ENCODE data around the gene P4HA2.

The P4HA2 gene

DNA sequence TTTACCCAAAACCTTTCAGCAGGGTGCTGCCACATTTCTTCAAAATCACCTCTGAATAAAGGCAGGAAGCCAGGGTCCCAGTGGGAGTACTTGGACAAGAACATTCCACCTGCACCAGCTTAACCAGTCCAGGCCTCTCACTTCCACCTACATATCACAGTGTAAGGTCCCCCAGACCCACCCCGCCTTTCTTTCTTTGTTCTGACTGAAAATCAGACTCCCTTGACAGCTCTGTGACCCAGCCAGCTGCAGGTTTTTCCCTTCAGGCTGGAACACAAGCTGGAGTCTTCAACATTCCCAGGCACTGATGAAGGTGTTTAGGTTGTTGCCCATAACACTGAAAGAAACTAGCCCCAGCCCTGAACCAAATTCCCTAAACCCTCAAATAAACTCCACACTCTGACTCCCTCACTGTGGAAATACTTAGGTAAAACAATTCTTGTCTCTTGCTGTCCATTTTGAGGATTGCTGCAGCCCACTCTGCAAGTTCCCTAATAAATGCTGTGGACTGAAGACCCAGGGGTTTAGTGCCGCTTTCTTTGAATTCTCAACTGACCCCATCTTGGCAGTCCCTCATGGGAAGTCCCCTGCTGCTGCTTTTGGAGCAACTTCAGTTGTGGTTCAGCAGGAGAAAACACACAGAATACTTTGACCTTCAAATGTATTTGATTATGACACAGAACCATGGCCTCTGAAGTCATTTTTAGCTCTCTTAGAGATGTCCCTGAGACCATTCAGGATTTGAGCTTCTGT is 24.8 kb downstream of the P4HA2 start:
- Histone ChIP-seq H3K9ac (ENCODE audit: low read depth, low read length) (no peak overlapping the region), H3K4me3 (ENCODE audit: low read depth, low read length) (no peak overlapping the region), H3K36me3 (ENCODE audit: control insufficient read depth, insufficient read depth, low read length) (no peaks in the 10 kb centered on the region), H3K27me3 (ENCODE audit: control insufficient read depth, insufficient read depth, low read length) (no peaks in the 10 kb centered on the region), H3K4me1 (ENCODE audit: control insufficient read depth, insufficient read depth, low read length) (peaks cover 6% of the 10 kb centered on the region), H3K9me3 (ENCODE audit: control insufficient read depth, insufficient read depth, low read length) (no peaks in the 10 kb centered on the region)

DNA sequence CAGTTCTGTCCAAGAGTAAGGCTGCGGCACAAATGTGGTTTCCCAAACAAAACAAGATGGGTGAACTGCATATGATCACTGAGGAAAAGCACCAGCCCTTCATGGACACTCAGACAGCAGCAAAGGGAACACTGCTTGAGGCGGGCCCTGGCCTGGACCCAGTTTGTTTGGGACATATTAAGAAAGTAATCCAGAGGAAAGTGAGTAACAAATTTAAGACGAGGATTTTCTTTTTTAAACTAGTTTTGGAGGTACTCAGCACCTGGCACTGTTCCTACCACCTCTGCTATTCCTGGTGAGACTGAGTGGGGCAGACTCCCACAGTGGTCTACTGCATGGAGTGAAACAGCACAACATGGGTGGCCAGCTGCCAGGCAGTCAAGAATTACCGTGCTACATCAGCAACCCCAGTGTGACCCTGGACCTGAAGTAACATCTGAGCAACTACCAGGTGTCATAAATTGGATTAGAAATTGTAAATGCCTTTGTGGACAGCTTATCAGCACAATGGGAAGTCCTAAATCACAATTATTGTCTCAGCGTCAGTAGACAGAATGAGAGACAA is 28.5 kb downstream of the P4HA2 start:
- no peaks in the 10 kb centered on the region for H3K9me3 ChIP-seq (ENCODE audit: control insufficient read depth, insufficient read depth, low read length)
- no peaks in the 10 kb centered on the region for H3K36me3 ChIP-seq (ENCODE audit: control insufficient read depth, insufficient read depth, low read length)
- no peak overlapping the region for H3K4me3 ChIP-seq (ENCODE audit: low read depth, low read length)
- H3K27me3 ChIP-seq (ENCODE audit: control insufficient read depth, insufficient read depth, low read length), result no peaks in the 10 kb centered on the region
- no peaks in the 10 kb centered on the region for H3K4me1 ChIP-seq (ENCODE audit: control insufficient read depth, insufficient read depth, low read length)
- H3K9ac ChIP-seq (ENCODE audit: low read depth, low read length), result no peak overlapping the region

- no peaks in the 10 kb centered on the region for H3K4me1 ChIP-seq (ENCODE audit: control insufficient read depth, insufficient read depth, low read length)
- H3K36me3 ChIP-seq (ENCODE audit: control insufficient read depth, insufficient read depth, low read length), result no peaks in the 10 kb centered on the region
- no peak overlapping the region for H3K4me3 ChIP-seq (ENCODE audit: low read depth, low read length)
- no peaks in the 10 kb centered on the region for H3K27me3 ChIP-seq (ENCODE audit: control insufficient read depth, insufficient read depth, low read length)
- no peak overlapping the region for H3K9ac ChIP-seq (ENCODE audit: low read depth, low read length)
- H3K9me3 ChIP-seq (ENCODE audit: control insufficient read depth, insufficient read depth, low read length), result no peaks in the 10 kb centered on the region
Measured at GRCh38 chr5:132198571-132198970, 29.1 kb downstream of the P4HA2 start.

DNA sequence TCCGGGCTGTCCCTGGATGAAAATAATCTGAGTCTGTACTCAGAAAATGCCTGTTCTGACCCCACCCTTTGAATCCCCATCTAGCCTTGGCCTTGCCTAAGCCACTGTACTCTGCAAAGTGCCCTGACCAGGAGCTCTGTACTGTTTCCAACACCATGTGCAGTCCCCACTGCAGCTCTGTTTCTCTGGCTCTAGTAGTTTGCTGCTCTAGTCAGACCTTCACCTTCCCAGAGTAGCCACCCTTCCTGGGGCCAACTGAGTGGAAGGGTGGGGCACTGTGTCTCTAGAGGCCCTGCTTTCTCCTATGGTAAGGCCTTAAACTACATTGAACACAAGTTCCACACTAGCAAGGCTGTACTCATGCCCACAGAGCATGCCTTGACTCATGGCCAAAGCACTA is 31.9 kb downstream of the P4HA2 start:
- no peaks in the 10 kb centered on the region for H3K4me1 ChIP-seq (ENCODE audit: control insufficient read depth, insufficient read depth, low read length)
- no peak overlapping the region for H3K4me3 ChIP-seq (ENCODE audit: low read depth, low read length)
- no peaks in the 10 kb centered on the region for H3K27me3 ChIP-seq (ENCODE audit: control insufficient read depth, insufficient read depth, low read length)
- H3K36me3 ChIP-seq (ENCODE audit: control insufficient read depth, insufficient read depth, low read length), result no peaks in the 10 kb centered on the region
- H3K9ac ChIP-seq (ENCODE audit: low read depth, low read length), result no peak overlapping the region
- no peaks in the 10 kb centered on the region for H3K9me3 ChIP-seq (ENCODE audit: control insufficient read depth, insufficient read depth, low read length)

GRCh38 chr5:132193165-132193694 is 34.4 kb downstream of the P4HA2 start:
- H3K27me3 ChIP-seq (ENCODE audit: control insufficient read depth, insufficient read depth, low read length), result no peaks in the 10 kb centered on the region
- H3K9me3 ChIP-seq (ENCODE audit: control insufficient read depth, insufficient read depth, low read length), result no peaks in the 10 kb centered on the region
- H3K4me3 ChIP-seq (ENCODE audit: low read depth, low read length), result no peak overlapping the region
- no peak overlapping the region for H3K9ac ChIP-seq (ENCODE audit: low read depth, low read length)
- H3K4me1 ChIP-seq (ENCODE audit: control insufficient read depth, insufficient read depth, low read length), result no peaks in the 10 kb centered on the region
- H3K36me3 ChIP-seq (ENCODE audit: control insufficient read depth, insufficient read depth, low read length), result no peaks in the 10 kb centered on the region

DNA sequence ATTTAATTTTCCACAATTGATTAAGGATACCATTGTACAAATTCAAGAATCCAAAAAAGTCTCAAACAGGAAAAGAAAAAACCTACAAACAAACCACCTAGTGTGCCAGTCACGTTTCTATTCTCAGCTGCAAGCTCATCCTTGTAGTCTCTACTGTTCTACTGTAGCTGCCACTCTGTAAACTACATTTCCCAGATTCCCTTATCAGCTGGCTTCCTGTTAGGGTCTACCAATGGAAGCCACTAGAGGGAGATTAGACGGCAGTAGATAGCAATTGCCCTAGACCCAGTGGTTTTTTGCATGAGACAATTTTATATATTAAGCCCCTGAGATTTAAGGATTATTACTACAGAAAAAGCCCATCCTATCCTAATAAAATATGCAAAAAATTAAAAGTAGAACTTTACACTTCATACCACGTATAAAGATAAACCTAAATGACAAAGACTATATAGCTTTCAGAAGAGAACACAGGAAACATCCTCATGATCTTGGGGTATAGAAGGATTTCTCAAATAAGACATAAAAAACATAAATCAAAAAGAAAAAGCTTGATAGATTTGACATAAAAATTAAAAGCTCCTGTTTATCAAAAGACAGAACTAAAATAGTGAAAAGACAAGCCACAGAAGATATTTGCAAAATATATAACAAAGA is 37.4 kb downstream of the P4HA2 start:
- no peak overlapping the region for H3K4me3 ChIP-seq (ENCODE audit: low read depth, low read length)
- no peaks in the 10 kb centered on the region for H3K9me3 ChIP-seq (ENCODE audit: control insufficient read depth, insufficient read depth, low read length)
- H3K4me1 ChIP-seq (ENCODE audit: control insufficient read depth, insufficient read depth, low read length), result no peaks in the 10 kb centered on the region
- H3K9ac ChIP-seq (ENCODE audit: low read depth, low read length), result no peak overlapping the region
- no peaks in the 10 kb centered on the region for H3K36me3 ChIP-seq (ENCODE audit: control insufficient read depth, insufficient read depth, low read length)
- H3K27me3 ChIP-seq (ENCODE audit: control insufficient read depth, insufficient read depth, low read length), result no peaks in the 10 kb centered on the region

DNA sequence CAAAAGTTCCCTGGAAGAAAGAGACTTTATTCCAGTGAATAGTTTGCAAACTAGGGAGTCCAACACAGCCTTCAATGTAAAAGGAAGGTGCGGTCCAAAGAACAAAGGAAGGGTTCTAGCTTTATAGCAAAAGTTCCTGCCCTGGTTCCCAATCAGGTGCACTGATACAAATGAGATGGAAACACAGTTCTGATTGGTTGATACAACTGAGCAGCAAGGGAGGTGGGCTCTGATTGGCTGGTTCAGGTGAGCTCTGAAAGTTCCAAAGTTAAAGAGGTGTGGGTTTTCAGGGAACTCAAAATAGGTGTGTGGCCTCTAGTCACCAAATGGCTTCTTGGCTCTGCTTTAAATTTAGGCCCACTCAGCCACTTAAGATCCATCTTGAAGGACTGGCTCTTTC is 43.1 kb downstream of the P4HA2 start:
- H3K4me3 ChIP-seq (ENCODE audit: low read depth, low read length), result no peak overlapping the region
- H3K9ac ChIP-seq (ENCODE audit: low read depth, low read length), result no peak overlapping the region
- no peaks in the 10 kb centered on the region for H3K27me3 ChIP-seq (ENCODE audit: control insufficient read depth, insufficient read depth, low read length)
- H3K9me3 ChIP-seq (ENCODE audit: control insufficient read depth, insufficient read depth, low read length), result no peaks in the 10 kb centered on the region
- peaks cover 2% of the 10 kb centered on the region for H3K4me1 ChIP-seq (ENCODE audit: control insufficient read depth, insufficient read depth, low read length)
- no peaks in the 10 kb centered on the region for H3K36me3 ChIP-seq (ENCODE audit: control insufficient read depth, insufficient read depth, low read length)

DNA sequence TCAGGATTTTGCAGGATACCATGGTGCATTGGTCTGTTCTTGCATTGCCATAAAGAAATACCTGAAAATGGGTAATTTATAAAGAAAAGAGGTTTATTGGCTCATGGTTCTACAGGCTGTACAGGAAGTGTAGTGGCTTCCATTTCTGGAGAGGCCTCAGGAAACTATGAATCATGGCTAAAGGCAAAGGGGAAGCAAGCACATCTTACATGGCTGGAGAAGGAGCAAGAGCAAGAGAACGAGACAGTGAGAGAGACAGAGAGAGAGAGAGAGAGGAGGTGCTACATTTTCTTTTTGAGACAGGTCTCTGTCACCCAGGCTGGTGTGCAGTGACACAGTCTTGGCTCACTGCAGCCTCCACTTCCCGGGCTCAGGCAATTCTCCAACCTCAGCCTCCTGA is 43.9 kb downstream of the P4HA2 start:
- H3K9ac ChIP-seq (ENCODE audit: low read depth, low read length), result no peak overlapping the region

DNA sequence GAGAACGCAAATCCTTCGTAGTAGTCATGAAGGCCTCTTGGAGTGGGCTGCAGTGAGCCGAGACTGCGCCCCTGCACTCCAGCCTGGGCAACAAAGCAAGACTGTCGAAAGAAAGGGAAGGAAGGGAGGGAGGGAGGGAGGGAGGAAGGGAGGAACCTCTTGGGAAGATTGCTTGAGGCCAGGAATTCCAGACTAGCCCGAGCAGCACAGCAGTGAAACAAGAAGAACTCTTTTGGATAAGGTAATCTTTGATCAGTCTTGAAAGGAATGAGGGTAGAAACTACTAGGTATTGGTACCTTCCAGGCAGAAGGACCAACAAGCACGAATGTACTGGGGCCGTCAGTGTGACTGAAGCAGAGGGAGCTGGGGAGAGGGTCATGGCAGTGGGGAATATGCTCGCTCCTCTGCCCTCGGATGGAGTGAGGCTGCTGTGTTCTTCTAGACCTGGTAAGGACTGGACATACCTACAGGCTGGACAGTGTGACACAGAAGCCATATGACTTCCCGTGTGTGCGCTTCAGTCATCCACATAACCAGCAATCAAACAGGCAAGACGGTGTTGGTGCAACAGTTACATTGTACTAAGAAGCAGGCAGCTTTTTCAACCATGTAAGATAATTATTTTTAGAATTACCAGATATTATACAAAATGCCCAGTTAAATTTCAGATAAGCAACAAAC is 45.2 kb downstream of the P4HA2 start:
- Histone ChIP-seq H3K4me3 (ENCODE audit: low read depth, low read length) (no peak overlapping the region), H3K4me1 (ENCODE audit: control insufficient read depth, insufficient read depth, low read length) (peaks cover 2% of the 10 kb centered on the region), H3K9ac (ENCODE audit: low read depth, low read length) (no peak overlapping the region), H3K27me3 (ENCODE audit: control insufficient read depth, insufficient read depth, low read length) (no peaks in the 10 kb centered on the region), H3K9me3 (ENCODE audit: control insufficient read depth, insufficient read depth, low read length) (no peaks in the 10 kb centered on the region), H3K36me3 (ENCODE audit: control insufficient read depth, insufficient read depth, low read length) (no peaks in the 10 kb centered on the region)

More for the DNA sequence above, 43.9 kb downstream of the P4HA2 start:
- H3K27me3 ChIP-seq (ENCODE audit: control insufficient read depth, insufficient read depth, low read length), result no peaks in the 10 kb centered on the region
- peaks cover 2% of the 10 kb centered on the region for H3K4me1 ChIP-seq (ENCODE audit: control insufficient read depth, insufficient read depth, low read length)
- no peak overlapping the region for H3K4me3 ChIP-seq (ENCODE audit: low read depth, low read length)
- H3K9me3 ChIP-seq (ENCODE audit: control insufficient read depth, insufficient read depth, low read length), result no peaks in the 10 kb centered on the region
- H3K36me3 ChIP-seq (ENCODE audit: control insufficient read depth, insufficient read depth, low read length), result no peaks in the 10 kb centered on the region

DNA sequence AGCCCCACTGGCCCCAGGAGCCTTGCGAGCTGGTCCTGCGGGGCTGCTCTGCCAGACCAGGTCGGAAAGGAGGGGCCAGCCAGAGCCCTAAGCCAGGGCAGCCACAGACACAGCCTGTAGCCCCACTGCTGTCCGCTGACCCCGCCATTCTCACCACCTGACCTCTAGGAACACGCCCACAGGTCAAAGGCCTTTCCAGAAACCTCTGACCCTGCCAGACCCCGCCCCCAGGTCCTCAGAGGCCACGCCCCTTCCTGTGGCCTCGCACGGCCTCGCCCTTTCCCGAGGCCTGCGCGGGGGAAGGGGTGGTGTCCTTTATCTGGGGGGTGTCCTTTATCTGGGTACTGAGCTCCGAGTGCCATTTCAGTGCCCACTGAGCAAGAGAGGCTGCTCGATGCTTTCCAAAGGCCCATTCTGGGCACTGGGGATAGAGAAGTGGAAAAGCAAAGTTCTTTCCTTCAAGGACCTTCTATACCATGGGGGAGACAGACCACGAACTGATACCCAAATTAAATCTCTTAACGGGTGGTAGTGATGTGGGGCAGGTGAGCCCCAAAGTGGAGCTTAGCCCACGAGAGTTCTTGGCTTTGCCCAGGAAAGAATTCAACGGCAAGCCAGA is 46.5 kb downstream of the P4HA2 start:
- peak overlapping the region; percentile 76 for H3K4me3 ChIP-seq (ENCODE audit: low read depth, low read length)
- H3K9me3 ChIP-seq (ENCODE audit: control insufficient read depth, insufficient read depth, low read length), result no peaks in the 10 kb centered on the region
- no peaks in the 10 kb centered on the region for H3K27me3 ChIP-seq (ENCODE audit: control insufficient read depth, insufficient read depth, low read length)
- peak overlapping the region; percentile 54 for H3K9ac ChIP-seq (ENCODE audit: low read depth, low read length)
- H3K4me1 ChIP-seq (ENCODE audit: control insufficient read depth, insufficient read depth, low read length), result peaks cover 2% of the 10 kb centered on the region
- H3K36me3 ChIP-seq (ENCODE audit: control insufficient read depth, insufficient read depth, low read length), result no peaks in the 10 kb centered on the region

- Histone ChIP-seq H3K9ac (ENCODE audit: low read depth, low read length) (no peak overlapping the region), H3K4me1 (ENCODE audit: control insufficient read depth, insufficient read depth, low read length) (peaks cover 2% of the 10 kb centered on the region), H3K4me3 (ENCODE audit: low read depth, low read length) (peak overlapping the region; percentile 76), H3K27me3 (ENCODE audit: control insufficient read depth, insufficient read depth, low read length) (no peaks in the 10 kb centered on the region), H3K9me3 (ENCODE audit: control insufficient read depth, insufficient read depth, low read length) (no peaks in the 10 kb centered on the region), H3K36me3 (ENCODE audit: control insufficient read depth, insufficient read depth, low read length) (no peaks in the 10 kb centered on the region)
Measured at GRCh38 chr5:132180134-132180745, 47.4 kb downstream of the P4HA2 start.

All from iPS-15b (cell line).